Caco-2 (cell line): ENCODE results near the gene ATG14. TPM values are rescaled to one million over a fixed set of nuclear protein-coding genes. Genes with fewer than 3 reads are reported as not detected.

Experiments
- BruUV-seq: library from RNA; stranded (reverse); fragments of 400-500 nt; replicated peaks from 2 replicates; lab custom pipeline; 2021; lab: Mats Ljungman, UMichigan
- CTCF ChIA-PET: fragments of 300-600 bp; sonication (Branson Sonifier 250); formaldehyde crosslinking; loops from one replicate; lab custom pipeline; 2022; ENCODE audit warnings: antibody characterized with exemption; lab: Charles Lee
- POLR2A ChIA-PET: fragments of 300-600 bp; sonication (Branson Sonifier 250); formaldehyde crosslinking; loops from one replicate; lab custom pipeline; 2022; ENCODE audit warnings: antibody characterized with exemption; lab: Charles Lee
- DNase-seq, 2 experiments: peaks; one replicate each; pipeline versions ENCODE4 v3.0.0 to v3.0.0-alpha.2; 2020 to 2022
- H3K27me3 ChIP-seq: replicated peaks from 2 replicates; pipeline ENCODE4 v1.6.0; 2011; ENCODE audit warnings: low read length; ENCODE audit not compliant: control insufficient read depth, insufficient read depth
- H3K36me3 ChIP-seq: 2 replicates; pipeline ENCODE4 v1.5.1; 2011; ENCODE audit warnings: low read length; ENCODE audit not compliant: control insufficient read depth, insufficient read depth
- H3K4me1 ChIP-seq: fragments of 250-450 bp; sonication (Bioruptor Pico); 2 replicates; pipeline ENCODE4 v1.5.1; 2020; ENCODE audit warnings: mild to moderate bottlenecking
- H3K4me3 ChIP-seq: 2 replicates; pipeline ENCODE4 v1.5.1; 2011; ENCODE audit warnings: low read depth, mild to moderate bottlenecking, control low read depth, low read length
- H3K9me3 ChIP-seq: fragments of 250-450 bp; sonication (Bioruptor Pico); 2 replicates; pipeline ENCODE4 v1.5.1; 2020; ENCODE audit warnings: mild to moderate bottlenecking, moderate library complexity
- H3K27ac Mint-ChIP-seq: one replicate; pipeline ENCODE4 v1.8.0; 2022; ENCODE audit warnings: mixed read lengths; ENCODE audit not compliant: unreplicated experiment
- H3K27me3 Mint-ChIP-seq: one replicate; pipeline ENCODE4 v1.8.0; 2022; ENCODE audit warnings: mixed read lengths; ENCODE audit not compliant: insufficient read depth, unreplicated experiment
- H3K36me3 Mint-ChIP-seq: one replicate; pipeline ENCODE4 v1.8.0; 2022; ENCODE audit warnings: mild to moderate bottlenecking, mixed read lengths; ENCODE audit not compliant: insufficient read depth, unreplicated experiment
- H3K4me1 Mint-ChIP-seq: one replicate; pipeline ENCODE4 v1.8.0; 2022; ENCODE audit warnings: low read depth, mixed read lengths; ENCODE audit not compliant: unreplicated experiment
- H3K4me3 Mint-ChIP-seq: one replicate; pipeline ENCODE4 v1.8.0; 2022; ENCODE audit warnings: mild to moderate bottlenecking, moderate library complexity, mixed read lengths; ENCODE audit not compliant: unreplicated experiment
- H3K9me3 Mint-ChIP-seq: one replicate; pipeline ENCODE4 v1.8.0; 2022; ENCODE audit warnings: mixed read lengths; ENCODE audit not compliant: unreplicated experiment
- CTCF ChIP-seq, 2 experiments: fragments of 200-600 bp in 1 of 2; IDR thresholded peaks; 1 replicate in 1 of 2; 2 replicates in 1 of 2; pipeline versions ENCODE4 v1.5.1 to v1.8.0; 2011 to 2022; ENCODE audit warnings: antibody characterized with exemption in 1 of 2, control low read depth in 1 of 2, inconsistent platforms in 1 of 2, low read depth in 1 of 2, low read length in 1 of 2, mild to moderate bottlenecking in 1 of 2, moderate library complexity in 1 of 2; ENCODE audit not compliant: insufficient read depth in 1 of 2, severe bottlenecking in 1 of 2, unreplicated experiment in 1 of 2
- intact Hi-C: fragments of 100-400 bp; cut with micrococcal nuclease; formaldehyde crosslinking; loops from one replicate; pipeline ENCODE4 v1.10.0; 2022; ENCODE audit not compliant: unreplicated experiment
- total RNA-seq: library from RNA; stranded (reverse); gene quantifications from 2 replicates; pipeline ENCODE4 v1.2.3, GENCODE V29; 2022

Gene ATG14
- total RNA-seq, 1 experiment from 2014 or later, result 13.1 TPM

- H3K27me3 Mint-ChIP-seq, result no peaks in the 10 kb centered on the region
- H3K27me3 ChIP-seq, result no peaks in the 10 kb centered on the region
- no peak for TF ChIP-seq CTCF (IDR thresholded peaks at IDR 0.05; ENCODE audit: insufficient read depth in 1 of 2, low read depth in 1 of 2, low read length in 1 of 2, severe bottlenecking in 1 of 2, unreplicated experiment in 1 of 2)
- no peaks in the 10 kb centered on the region for H3K9me3 ChIP-seq
- no peak overlapping the region for H3K4me3 Mint-ChIP-seq
- no peak for DNase-seq
- ChIA-PET CTCF (no interaction called here), POLR2A (no interaction called here)
- peaks cover 41% of the 10 kb centered on the region for H3K36me3 Mint-ChIP-seq
- H3K4me1 Mint-ChIP-seq, result peaks cover 9% of the 10 kb centered on the region
- H3K4me1 ChIP-seq, result peaks cover 7% of the 10 kb centered on the region; the same call in 1 of the 2 replicates
- H3K9me3 Mint-ChIP-seq, result no peaks in the 10 kb centered on the region
- no peak overlapping the region for H3K27ac Mint-ChIP-seq
- H3K4me3 ChIP-seq, result no peak overlapping the region
- no TSS peak for BruUV-seq
- peaks cover 6% of the 10 kb centered on the region for H3K36me3 ChIP-seq
- intact Hi-C loops, result no loop called here
These were observed 59.4 kb downstream of the ATG14 start for GRCh38 chr14:55352201-55352600.

- ChIA-PET POLR2A (no interaction called here), CTCF (no interaction called here)
- intact Hi-C loops, result no loop called here
- Histone ChIP-seq H3K36me3 (peaks cover 6% of the 10 kb centered on the region), H3K4me1 (peaks cover 12% of the 10 kb centered on the region; the same call in 1 of the 2 replicates), H3K9me3 (no peaks in the 10 kb centered on the region), H3K4me3 (no peak overlapping the region), H3K27me3 (no peaks in the 10 kb centered on the region)
- Mint-ChIP-seq H3K9me3 (no peaks in the 10 kb centered on the region), H3K36me3 (peaks cover 33% of the 10 kb centered on the region), H3K4me3 (no peak overlapping the region), H3K4me1 (peaks cover 15% of the 10 kb centered on the region), H3K27me3 (no peaks in the 10 kb centered on the region), H3K27ac (no peak overlapping the region)
- no peak for TF ChIP-seq CTCF (IDR thresholded peaks at IDR 0.05; ENCODE audit: insufficient read depth in 1 of 2, low read depth in 1 of 2, low read length in 1 of 2, severe bottlenecking in 1 of 2, unreplicated experiment in 1 of 2)
- no TSS peak for BruUV-seq
- no peak for DNase-seq
These were observed 60.5 kb downstream of the ATG14 start for GRCh38 chr14:55351111-55351510.

GRCh38 chr14:55350461-55350860 lies 61.2 kb downstream of the ATG14 start:
- H3K4me3 ChIP-seq, result no peak overlapping the region
- DNase-seq, result no peak

More at GRCh38 chr14:55350461-55350860, 61.2 kb downstream of the ATG14 start:
- ChIA-PET POLR2A (no interaction called here), CTCF (no interaction called here)
- Mint-ChIP-seq H3K27me3 (no peaks in the 10 kb centered on the region), H3K36me3 (peaks cover 30% of the 10 kb centered on the region), H3K4me3 (no peak overlapping the region), H3K27ac (no peak overlapping the region), H3K4me1 (peaks cover 20% of the 10 kb centered on the region), H3K9me3 (no peaks in the 10 kb centered on the region)
- Histone ChIP-seq H3K4me1 (peaks cover 12% of the 10 kb centered on the region; the same call in 1 of the 2 replicates), H3K36me3 (peaks cover 6% of the 10 kb centered on the region), H3K27me3 (no peaks in the 10 kb centered on the region), H3K9me3 (no peaks in the 10 kb centered on the region)
- intact Hi-C loops, result no loop called here
- no peak for TF ChIP-seq CTCF (IDR thresholded peaks at IDR 0.05; ENCODE audit: insufficient read depth in 1 of 2, low read depth in 1 of 2, low read length in 1 of 2, severe bottlenecking in 1 of 2, unreplicated experiment in 1 of 2)
- no TSS peak for BruUV-seq
